GM19193 (cell line): ENCODE data around the gene ST3GAL6.

ENCODE experiments used
- POLR2A ChIP-seq: IDR thresholded peaks from 4 replicates; pipeline ENCODE4 v1.6.1; 2011; ENCODE audit not compliant: insufficient read depth, insufficient read length; ENCODE audit errors: extremely low read depth

ST3GAL6 gene

GRCh38 chr3:98824256-98824655 is 61.1 kb downstream of the ST3GAL6 start:
- TF ChIP-seq POLR2A = no peak

GRCh38 chr3:98826126-98826525 is 63.0 kb downstream of the ST3GAL6 start:
- TF ChIP-seq POLR2A = no peak

- no peak for TF ChIP-seq POLR2A
These were observed 64.2 kb downstream of the ST3GAL6 start for GRCh38 chr3:98827221-98827920.

GRCh38 chr3:98829246-98829832 is 66.2 kb downstream of the ST3GAL6 start:
- TF ChIP-seq POLR2A = no peak

- TF ChIP-seq POLR2A = no peak
These were observed 76.7 kb downstream of the ST3GAL6 start for GRCh38 chr3:98839846-98840245.

- no peak for TF ChIP-seq POLR2A
These were observed 80.3 kb downstream of the ST3GAL6 start for GRCh38 chr3:98843266-98843959.
